Sigmoid colon (tissue), 4 donors: ENCODE measurements around the gene DIPK2A.

Source experiments
- CTCF ChIP-seq, 4 experiments: fragments of 450-650 bp in 3 of 4; fragments of 200-600 bp in 1 of 4; IDR thresholded peaks; one replicate each; pipeline ENCODE4 v1.5.1; 2016 to 2019; ENCODE audit warnings: antibody characterized with exemption in 4 of 4, mild to moderate bottlenecking in 3 of 4, moderate library complexity in 2 of 4
- POLR2A ChIP-seq, 2 donors: fragments of 450-650 bp; IDR thresholded peaks; one replicate each; pipeline ENCODE4 v1.6.1; 2016; ENCODE audit warnings: antibody characterized with exemption in 2 of 2, mild to moderate bottlenecking in 2 of 2, moderate library complexity in 2 of 2
- POLR2AphosphoS5 ChIP-seq, 4 donors: sonication (generic); formaldehyde crosslinking; IDR thresholded peaks; one replicate each; pipeline ENCODE4 v1.6.1; 2017; ENCODE audit warnings: antibody characterized with exemption in 4 of 4

- TF ChIP-seq CTCF (IDR thresholded peaks at IDR 0.05) = no peak
- TF ChIP-seq POLR2AphosphoS5 (IDR thresholded peaks at IDR 0.05) = no peak
- TF ChIP-seq POLR2A (IDR thresholded peaks at IDR 0.05) = no peak
Observed at GRCh38 chr3:143979041-143979440, 7.4 kb downstream of the DIPK2A start.
